CD4-positive, alpha-beta T cell (primary cell): ENCODE data around the gene NAA16. TPM values are rescaled to one million over a fixed set of nuclear protein-coding genes. Genes with fewer than 3 reads are reported as not detected.

Source experiments
- ATAC-seq: fragments of 200-7000 bp; cut with Tn5 transposase; one replicate; pipeline ENCODE4 v1.10.0; 2022; ENCODE audit warnings: mild to moderate bottlenecking; ENCODE audit not compliant: poor library complexity
- CTCF ChIA-PET: fragments of 350-600 bp; sonication (Branson Sonifier 250); formaldehyde crosslinking; loops from one replicate; lab custom pipeline; 2021; ENCODE audit warnings: antibody characterized with exemption, inconsistent platforms; lab: Charles Lee
- POLR2A ChIA-PET: fragments of 350-600 bp; sonication (Branson Sonifier 250); formaldehyde crosslinking; loops from one replicate; lab custom pipeline; 2021; ENCODE audit warnings: antibody characterized with exemption, inconsistent platforms; lab: Charles Lee
- DNase-seq, 14 experiments: peaks; one replicate each; pipeline ENCODE4 v3.0.0-alpha.2; 2013 to 2020; ENCODE audit warnings: mixed read lengths in 2 of 14
- H3K27ac ChIP-seq, 2 donors: one replicate each; pipeline versions ENCODE4 v1.5.1 to v1.7.0; 2013; ENCODE audit warnings: low read length in 2 of 2, low read depth in 1 of 2, mild to moderate bottlenecking in 1 of 2
- H3K27me3 ChIP-seq, 2 experiments: 1 replicate in 1 of 2; 2 replicates in 1 of 2; pipeline versions ENCODE4 v1.6.1 to v1.7.0; 2013; ENCODE audit warnings: low read length in 2 of 2, control low read depth in 1 of 2, mild to moderate bottlenecking in 1 of 2, moderate library complexity in 1 of 2; ENCODE audit not compliant: insufficient read depth in 2 of 2, control insufficient read depth in 1 of 2
- H3K36me3 ChIP-seq: one replicate; pipeline ENCODE4 v1.6.1; 2013; ENCODE audit warnings: low read length, control low read depth; ENCODE audit not compliant: insufficient read depth
- H3K4me1 ChIP-seq: one replicate; pipeline ENCODE4 v1.6.1; 2013; ENCODE audit warnings: low read length, control low read depth; ENCODE audit not compliant: insufficient read depth
- H3K4me3 ChIP-seq: one replicate; pipeline ENCODE4 v1.5.1; 2013; ENCODE audit warnings: mild to moderate bottlenecking, low read length, moderate library complexity
- H3K9me3 ChIP-seq, 2 experiments: 1 replicate in 1 of 2; 2 replicates in 1 of 2; pipeline versions ENCODE4 v1.6.1 to v1.7.0; 2013; ENCODE audit warnings: low read length in 2 of 2, mild to moderate bottlenecking in 2 of 2, control low read depth in 1 of 2, moderate library complexity in 1 of 2; ENCODE audit not compliant: control insufficient read depth in 1 of 2, insufficient read depth in 1 of 2
- H3K27ac Mint-ChIP-seq: one replicate; pipeline ENCODE4 v1.8.0; 2020; ENCODE audit warnings: mixed read lengths
- H3K27me3 Mint-ChIP-seq: one replicate; pipeline ENCODE4 v1.8.0; 2021; ENCODE audit warnings: mixed read lengths
- H3K36me3 Mint-ChIP-seq: one replicate; pipeline ENCODE4 v1.8.0; 2021; ENCODE audit warnings: low read depth, mixed read lengths
- H3K4me1 Mint-ChIP-seq: one replicate; pipeline ENCODE4 v1.8.0; 2021; ENCODE audit warnings: low read depth, mixed read lengths
- H3K4me3 Mint-ChIP-seq: one replicate; pipeline ENCODE4 v1.8.0; 2020; ENCODE audit warnings: mild to moderate bottlenecking, mixed read lengths
- H3K9me3 Mint-ChIP-seq: one replicate; pipeline ENCODE4 v1.8.0; 2020; ENCODE audit warnings: mixed read lengths
- intact Hi-C, 2 experiments: fragments of 100-400 bp; cut with DNase I in 1 of 2; cut with micrococcal nuclease in 1 of 2; formaldehyde crosslinking; loops; one replicate each; pipeline versions ENCODE4 v1.15.1 to v1.9.0; 2023 to 2025; cut with DNase I, micrococcal nuclease
- total RNA-seq, 174 experiments: library from RNA in 2 of 174; stranded (reverse) in 2 of 174; gene quantifications; one replicate each; pipeline ENCODE4 v1.2.3 and lab custom pipeline; 2021 to 2026
- TF ChIP-seq, protein P1 (sequence below): fragments of 200-600 bp; IDR thresholded peaks from one replicate; pipeline ENCODE4 v1.8.0; 2022; ENCODE audit warnings: antibody characterized with exemption, mild to moderate bottlenecking

The NAA16 gene
- total RNA-seq, 2 experiments from 2014 or later, result 76.9 to 80.5 TPM

DNA sequence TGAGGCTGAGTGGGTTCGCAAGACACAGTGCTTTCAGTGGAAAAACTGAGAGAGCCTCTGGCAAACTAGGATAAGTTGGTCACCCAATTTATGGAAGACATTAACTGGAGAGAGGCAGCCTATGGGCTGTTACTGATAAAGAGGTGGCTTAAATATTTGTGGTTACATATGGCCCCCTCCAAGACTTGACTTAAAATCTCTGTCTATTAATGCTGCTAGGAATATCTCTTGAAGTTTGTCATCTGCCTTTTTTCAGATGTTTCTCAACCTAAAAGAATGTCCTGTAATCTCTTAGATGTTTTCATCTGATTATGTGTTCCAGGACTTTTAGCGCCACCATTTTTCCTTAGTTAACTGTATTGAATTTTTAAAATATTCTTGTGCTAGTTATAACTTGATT, 54.6 kb downstream of the NAA16 start:
- H3K36me3 Mint-ChIP-seq, result peaks cover 98% of the 10 kb centered on the region
- intact Hi-C loops, result no loop called here
- peaks cover 76% of the 10 kb centered on the region for H3K36me3 ChIP-seq
- no peaks in the 10 kb centered on the region for H3K9me3 Mint-ChIP-seq
- H3K9me3 ChIP-seq, result no peaks in the 10 kb centered on the region
- no peak overlapping the region for H3K27ac Mint-ChIP-seq
- H3K27ac ChIP-seq, result no peak overlapping the region
- DNase-seq (no peak), ATAC-seq (no peak)
- no peak overlapping the region for H3K4me3 Mint-ChIP-seq
- TF ChIP-seq, protein P1, sequence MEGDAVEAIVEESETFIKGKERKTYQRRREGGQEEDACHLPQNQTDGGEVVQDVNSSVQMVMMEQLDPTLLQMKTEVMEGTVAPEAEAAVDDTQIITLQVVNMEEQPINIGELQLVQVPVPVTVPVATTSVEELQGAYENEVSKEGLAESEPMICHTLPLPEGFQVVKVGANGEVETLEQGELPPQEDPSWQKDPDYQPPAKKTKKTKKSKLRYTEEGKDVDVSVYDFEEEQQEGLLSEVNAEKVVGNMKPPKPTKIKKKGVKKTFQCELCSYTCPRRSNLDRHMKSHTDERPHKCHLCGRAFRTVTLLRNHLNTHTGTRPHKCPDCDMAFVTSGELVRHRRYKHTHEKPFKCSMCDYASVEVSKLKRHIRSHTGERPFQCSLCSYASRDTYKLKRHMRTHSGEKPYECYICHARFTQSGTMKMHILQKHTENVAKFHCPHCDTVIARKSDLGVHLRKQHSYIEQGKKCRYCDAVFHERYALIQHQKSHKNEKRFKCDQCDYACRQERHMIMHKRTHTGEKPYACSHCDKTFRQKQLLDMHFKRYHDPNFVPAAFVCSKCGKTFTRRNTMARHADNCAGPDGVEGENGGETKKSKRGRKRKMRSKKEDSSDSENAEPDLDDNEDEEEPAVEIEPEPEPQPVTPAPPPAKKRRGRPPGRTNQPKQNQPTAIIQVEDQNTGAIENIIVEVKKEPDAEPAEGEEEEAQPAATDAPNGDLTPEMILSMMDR, result no peak
- no peak overlapping the region for H3K4me3 ChIP-seq
- POLR2A ChIA-PET, result no interaction called here
- H3K4me1 ChIP-seq, result no peaks in the 10 kb centered on the region
- H3K27me3 Mint-ChIP-seq, result no peaks in the 10 kb centered on the region
- no peaks in the 10 kb centered on the region for H3K27me3 ChIP-seq
- H3K4me1 Mint-ChIP-seq, result peaks cover 52% of the 10 kb centered on the region
- CTCF ChIA-PET, result no interaction called here

DNA sequence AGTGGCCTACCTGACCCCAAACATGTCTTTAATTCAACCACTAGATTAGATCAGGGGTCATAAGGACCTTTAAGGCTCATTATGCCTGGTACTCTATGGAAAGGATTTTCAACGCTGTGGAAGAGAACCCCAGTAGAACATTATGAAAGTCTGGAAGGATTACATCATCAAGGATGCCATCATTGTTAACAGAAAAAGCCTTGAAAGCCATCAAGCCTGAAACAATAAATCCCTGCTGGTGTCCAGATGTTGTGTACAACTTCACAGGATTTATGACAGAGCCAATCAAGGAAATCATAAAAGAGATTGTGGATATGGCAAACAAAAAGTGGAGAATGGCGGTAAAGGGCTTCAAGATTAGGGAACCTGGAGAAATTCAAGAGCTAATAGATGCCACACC, 59.7 kb downstream of the NAA16 start:
- intact Hi-C loops, result no loop called here
- TF ChIP-seq, protein P1, result no peak
- DNase-seq (no peak), ATAC-seq (no peak)
- H3K36me3 Mint-ChIP-seq, result peaks cover 96% of the 10 kb centered on the region
- H3K36me3 ChIP-seq, result peaks cover 71% of the 10 kb centered on the region
- no peaks in the 10 kb centered on the region for H3K27me3 ChIP-seq
- H3K4me1 Mint-ChIP-seq, result peaks cover 13% of the 10 kb centered on the region
- no peaks in the 10 kb centered on the region for H3K4me1 ChIP-seq
- H3K27ac ChIP-seq, result no peak overlapping the region
- peak overlapping the region; percentile 3 for H3K27ac Mint-ChIP-seq
- H3K4me3 ChIP-seq, result no peak overlapping the region
- no peaks in the 10 kb centered on the region for H3K27me3 Mint-ChIP-seq
- H3K4me3 Mint-ChIP-seq, result no peak overlapping the region
- no peaks in the 10 kb centered on the region for H3K9me3 ChIP-seq
- no peaks in the 10 kb centered on the region for H3K9me3 Mint-ChIP-seq
- POLR2A ChIA-PET, result interaction anchor here (0.6 to 1.6 kb wide), 3 partner anchors 14 to 116 kb away, joined by 3 to 5 read pairs (median 3); no protein-coding TSS in a partner anchor
- CTCF ChIA-PET, result no interaction called here

- Mint-ChIP-seq H3K4me1 (peaks cover 45% of the 10 kb centered on the region), H3K4me3 (no peak overlapping the region), H3K27ac (peak overlapping the region; percentile 62), H3K27me3 (no peaks in the 10 kb centered on the region), H3K9me3 (no peaks in the 10 kb centered on the region), H3K36me3 (peaks cover 51% of the 10 kb centered on the region)
- no peak overlapping the region for H3K4me3 ChIP-seq
- no peak overlapping the region for H3K27ac ChIP-seq
- intact Hi-C loops, result no loop called here
- no peaks in the 10 kb centered on the region for H3K9me3 ChIP-seq
- ChIA-PET CTCF (no interaction called here), POLR2A (no interaction called here)
- no peaks in the 10 kb centered on the region for H3K4me1 ChIP-seq
- no peak for DNase-seq
- H3K36me3 ChIP-seq, result peaks cover 31% of the 10 kb centered on the region
- TF ChIP-seq, protein P1, result no peak
- ATAC-seq, result no peak
- H3K27me3 ChIP-seq, result no peaks in the 10 kb centered on the region
Observed at GRCh38 chr13:41377446-41377845, 66.4 kb downstream of the NAA16 start.
